K562 (cell line): Measurements from ENCODE around the gene EIF4G1. TPM values are rescaled to one million over a fixed set of nuclear protein-coding genes. Genes with fewer than 3 reads are reported as not detected.

ENCODE experiments used
- BRF1 ChIP-seq: IDR thresholded peaks from 3 replicates; pipeline ENCODE4 v1.6.1; 2011; ENCODE audit warnings: borderline replicate concordance, mild to moderate bottlenecking; ENCODE audit not compliant: insufficient read length; ENCODE audit errors: extremely low read depth
- CREB3 ChIP-seq: fragments of 450-650 bp; conservative IDR thresholded peaks from 2 replicates; pipeline ENCODE4 v1.6.1; 2016; ENCODE audit warnings: missing genetic modification characterization, low read depth, mild to moderate bottlenecking, missing compliant biosample characterization, moderate library complexity
- E2F1 ChIP-seq: sonication (generic); formaldehyde crosslinking; IDR thresholded peaks from 2 replicates; pipeline ENCODE4 v1.8.1; 2023; ENCODE audit warnings: mild to moderate bottlenecking, missing genetic modification reagents, moderate library complexity
- ERF ChIP-seq: fragments of 450-650 bp; formaldehyde crosslinking; IDR thresholded peaks from 2 replicates; pipeline ENCODE4 v1.4.0; 2020; ENCODE audit warnings: mild to moderate bottlenecking, mixed read lengths
- MECOM ChIP-seq: fragments of 250-450 bp; sonication (Bioruptor Pico); IDR thresholded peaks from 2 replicates; pipeline ENCODE4 v1.8.0; 2022; ENCODE audit warnings: inconsistent platforms
- NCOR1 ChIP-seq: fragments of 450-650 bp; IDR thresholded peaks from 2 replicates; pipeline ENCODE4 v1.6.1; 2016; ENCODE audit warnings: mild to moderate bottlenecking, moderate library complexity
- PHF21A ChIP-seq: fragments of 450-650 bp; IDR thresholded peaks from 2 replicates; pipeline ENCODE4 v1.6.1; 2017; ENCODE audit warnings: low read depth, borderline replicate concordance
- PHTF2 ChIP-seq: fragments of 250-450 bp; sonication (Bioruptor Pico); IDR thresholded peaks from 2 replicates; pipeline ENCODE4 v1.5.0; 2021; ENCODE audit warnings: mild to moderate bottlenecking
- POLR2G ChIP-seq: fragments of 200-400 bp; formaldehyde crosslinking; IDR thresholded peaks from 2 replicates; pipeline ENCODE4 v1.6.1; 2017; ENCODE audit warnings: low read depth, mild to moderate bottlenecking, antibody characterized with exemption, low read length, moderate library complexity
- ZBTB1 ChIP-seq: sonication (generic); formaldehyde crosslinking; IDR thresholded peaks from 2 replicates; pipeline ENCODE4 v1.8.1; 2023; ENCODE audit warnings: missing genetic modification reagents, low read depth, mild to moderate bottlenecking, borderline replicate concordance
- ZNF586 ChIP-seq: fragments of 450-650 bp; formaldehyde crosslinking; conservative IDR thresholded peaks from 2 replicates; pipeline ENCODE4 v1.4.0; 2020; ENCODE audit warnings: mild to moderate bottlenecking, moderate library complexity
- polyA plus RNA-seq, 8 experiments: library from polyadenylated mRNA; depleted of rRNA in 4 of 8; stranded (reverse) in 5 of 8; unstranded in 3 of 8; fragments of >200 nt; fragmentation: Nextera tagmentation in 2 of 8; fragmentation: Illumina TruSeq in 1 of 8; extraction: Ambion mirVana in 2 of 8; extraction: Trizol in 1 of 8; gene quantifications; 2 replicates each; pipeline versions ENCODE4 v1.2.1 to v1.2.3, GENCODE V29; 2011 to 2014; ENCODE audit warnings: inconsistent platforms in 1 of 8, missing spikeins in 1 of 8
- total RNA-seq, 7 experiments: library from RNA; depleted of rRNA in 6 of 7; stranded (reverse); fragments of >200 nt in 6 of 7; fragmentation: Illumina TruSeq in 2 of 7; extraction: Trizol in 2 of 7; gene quantifications; 2 replicates each; pipeline versions ENCODE4 v1.2.1 to v1.2.3, GENCODE V29; 2011 to 2021; ENCODE audit warnings: low replicate concordance in 1 of 7
- TF ChIP-seq, protein P1 (sequence below): fragments of 150-350 bp; conservative IDR thresholded peaks from 2 replicates; pipeline ENCODE4 v1.6.1; 2014; ENCODE audit warnings: low read length

EIF4G1 gene
- total and polyA plus RNA-seq, 9 of the 15 experiments (the other 6 are each of a cell fraction or from before 2014, with no cell fraction given), result 4.6 to 505 (median 155) TPM

DNA sequence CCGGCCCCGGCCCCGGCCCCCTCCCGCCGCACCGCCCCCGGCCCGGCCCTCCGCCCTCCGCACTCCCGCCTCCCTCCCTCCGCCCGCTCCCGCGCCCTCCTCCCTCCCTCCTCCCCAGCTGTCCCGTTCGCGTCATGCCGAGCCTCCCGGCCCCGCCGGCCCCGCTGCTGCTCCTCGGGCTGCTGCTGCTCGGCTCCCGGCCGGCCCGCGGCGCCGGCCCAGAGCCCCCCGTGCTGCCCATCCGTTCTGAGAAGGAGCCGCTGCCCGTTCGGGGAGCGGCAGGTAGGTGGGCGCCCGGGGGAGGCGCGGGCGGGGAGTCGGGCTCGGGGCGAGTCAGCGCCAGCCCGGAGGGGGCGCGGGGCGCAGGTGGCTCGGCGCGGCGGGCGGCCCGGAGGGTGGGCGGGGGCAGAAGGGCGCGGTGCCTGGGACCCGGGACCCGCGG is 65.8 kb downstream of the EIF4G1 start (continued):
- TF ChIP-seq, protein P1, sequence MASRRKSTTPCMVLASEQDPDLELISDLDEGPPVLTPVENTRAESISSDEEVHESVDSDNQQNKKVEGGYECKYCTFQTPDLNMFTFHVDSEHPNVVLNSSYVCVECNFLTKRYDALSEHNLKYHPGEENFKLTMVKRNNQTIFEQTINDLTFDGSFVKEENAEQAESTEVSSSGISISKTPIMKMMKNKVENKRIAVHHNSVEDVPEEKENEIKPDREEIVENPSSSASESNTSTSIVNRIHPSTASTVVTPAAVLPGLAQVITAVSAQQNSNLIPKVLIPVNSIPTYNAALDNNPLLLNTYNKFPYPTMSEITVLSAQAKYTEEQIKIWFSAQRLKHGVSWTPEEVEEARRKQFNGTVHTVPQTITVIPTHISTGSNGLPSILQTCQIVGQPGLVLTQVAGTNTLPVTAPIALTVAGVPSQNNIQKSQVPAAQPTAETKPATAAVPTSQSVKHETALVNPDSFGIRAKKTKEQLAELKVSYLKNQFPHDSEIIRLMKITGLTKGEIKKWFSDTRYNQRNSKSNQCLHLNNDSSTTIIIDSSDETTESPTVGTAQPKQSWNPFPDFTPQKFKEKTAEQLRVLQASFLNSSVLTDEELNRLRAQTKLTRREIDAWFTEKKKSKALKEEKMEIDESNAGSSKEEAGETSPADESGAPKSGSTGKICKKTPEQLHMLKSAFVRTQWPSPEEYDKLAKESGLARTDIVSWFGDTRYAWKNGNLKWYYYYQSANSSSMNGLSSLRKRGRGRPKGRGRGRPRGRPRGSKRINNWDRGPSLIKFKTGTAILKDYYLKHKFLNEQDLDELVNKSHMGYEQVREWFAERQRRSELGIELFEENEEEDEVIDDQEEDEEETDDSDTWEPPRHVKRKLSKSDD, result no peak
- TF ChIP-seq MECOM (CRISPR knock-in tag), result no peak
- TF ChIP-seq ZBTB1 (CRISPR knock-in tag), result no peak
- TF ChIP-seq NCOR1, result no peak
- no peak for TF ChIP-seq CREB3 (tag)
- TF ChIP-seq POLR2G, result no peak
- TF ChIP-seq PHTF2 (CRISPR knock-in tag), result no peak
- no peak for TF ChIP-seq PHF21A
- TF ChIP-seq E2F1 (CRISPR knock-in tag), result no peak
- TF ChIP-seq ERF (CRISPR knock-in tag), result no peak
- no peak for TF ChIP-seq ZNF586 (CRISPR knock-in tag)
- no peak for TF ChIP-seq BRF1
